GM23248 (cell line): ENCODE measurements around the gene IRX1. TPM values are rescaled to one million over a fixed set of nuclear protein-coding genes. Genes with fewer than 3 reads are reported as not detected.

Source experiments
- DNase-seq: peaks from one replicate; pipeline ENCODE4 v3.0.0-alpha.2; 2015
- H2AFZ ChIP-seq: fragments of 200-600 bp; sonication (generic); 2 replicates; pipeline ENCODE4 v1.6.1; 2016; ENCODE audit warnings: antibody characterized with exemption
- H3F3A ChIP-seq: fragments of 200-600 bp; sonication (generic); 2 replicates; pipeline ENCODE4 v1.6.1; 2016; ENCODE audit warnings: mild to moderate bottlenecking, antibody characterized with exemption, mixed run types; ENCODE audit not compliant: insufficient read depth
- H3K27ac ChIP-seq: fragments of 200-600 bp; sonication (generic); 2 replicates; pipeline ENCODE4 v1.5.1; 2016; ENCODE audit warnings: mild to moderate bottlenecking
- H3K27me3 ChIP-seq: fragments of 200-600 bp; sonication (generic); replicated peaks from 2 replicates; pipeline ENCODE4 v1.6.1; 2016; ENCODE audit warnings: mild to moderate bottlenecking; ENCODE audit not compliant: insufficient read depth
- H3K36me3 ChIP-seq: fragments of 200-600 bp; sonication (generic); 2 replicates; pipeline ENCODE4 v1.6.1; 2016; ENCODE audit warnings: low read depth, mild to moderate bottlenecking
- H3K4me1 ChIP-seq: fragments of 200-600 bp; sonication (generic); 2 replicates; pipeline ENCODE4 v1.6.1; 2016; ENCODE audit warnings: mild to moderate bottlenecking; ENCODE audit not compliant: insufficient read depth
- H3K4me2 ChIP-seq: fragments of 200-600 bp; sonication (generic); one replicate; pipeline ENCODE4 v1.6.1; 2016; ENCODE audit warnings: mild to moderate bottlenecking; ENCODE audit not compliant: unreplicated experiment
- H3K4me3 ChIP-seq: fragments of 200-600 bp; sonication (generic); 2 replicates; pipeline ENCODE4 v1.5.1; 2016; ENCODE audit warnings: mild to moderate bottlenecking
- H3K79me2 ChIP-seq: fragments of 200-600 bp; sonication (generic); 2 replicates; pipeline ENCODE4 v1.6.1; 2016; ENCODE audit warnings: mild to moderate bottlenecking; ENCODE audit not compliant: insufficient read depth
- H3K9ac ChIP-seq: fragments of 200-600 bp; sonication (generic); 2 replicates; pipeline ENCODE4 v1.6.1; 2016; ENCODE audit warnings: mild to moderate bottlenecking
- H3K9me2 ChIP-seq: fragments of 200-600 bp; sonication (generic); 2 replicates; pipeline ENCODE4 v1.6.1; 2016; ENCODE audit warnings: mixed run types, mild to moderate bottlenecking, moderate library complexity; ENCODE audit not compliant: insufficient read depth
- H3K9me3 ChIP-seq: fragments of 200-600 bp; sonication (generic); one replicate; pipeline ENCODE4 v1.6.1; 2017; ENCODE audit warnings: low read depth
- H4K20me1 ChIP-seq: fragments of 200-600 bp; sonication (generic); 2 replicates; pipeline ENCODE4 v1.6.0; 2016; ENCODE audit not compliant: insufficient read depth
- EZH2 ChIP-seq: fragments of 200-600 bp; sonication (generic); IDR thresholded peaks from 2 replicates; pipeline ENCODE4 v1.6.1; 2018; ENCODE audit warnings: antibody characterized with exemption, mild to moderate bottlenecking; ENCODE audit not compliant: insufficient read depth, poor library complexity, severe bottlenecking
- EZH2phosphoT487 ChIP-seq: fragments of 200-600 bp; sonication (generic); IDR thresholded peaks from 2 replicates; pipeline ENCODE4 v1.6.1; 2018; ENCODE audit warnings: antibody characterized with exemption, moderate library complexity, mild to moderate bottlenecking, low read depth; ENCODE audit not compliant: insufficient read depth
- WGBS, 2 experiments: methylation state at CpG; one replicate each; pipeline ENCODE4 v1.1.6; 2015 to 2017; ENCODE audit warnings: low lambda C conversion rate in 2 of 2, low coverage in 1 of 2; ENCODE audit errors: missing lambda C conversion rate in 2 of 2; 5-methylcytosine and 5-hydroxymethylcytosine counted together
- in situ Hi-C: fragments of 300-500 bp; cut with MboI; formaldehyde crosslinking; loops from 2 replicates; pipeline ENCODE4 v1.15.0; 2020
- polyA plus RNA-seq: library from polyadenylated mRNA; unstranded; fragments of >200 nt; fragmentation: Nextera tagmentation; extraction: Ambion mirVana; gene quantifications from 2 replicates; pipeline ENCODE4 v1.2.1, GENCODE V29; 2016
- total RNA-seq: library from RNA; depleted of rRNA; stranded (reverse); fragments of >200 nt; shearing (Covaris generic); gene quantifications from 2 replicates; pipeline ENCODE4 v1.2.3, GENCODE V29; 2014

The IRX1 gene
- total and polyA plus RNA-seq, 2 experiments from 2014 or later = 1.3 to 25.9 TPM

GRCh38 chr5:3605298-3606010 lies 9.8 kb downstream of the IRX1 start:
- Histone ChIP-seq H3K27me3 (no peaks in the 10 kb centered on the region), H3K79me2 (peaks cover 84% of the 10 kb centered on the region)
- in situ Hi-C loops = loop anchor here (25.0 kb wide), 1 partner anchor 1843 kb away; no protein-coding TSS in a partner anchor

GRCh38 chr5:3606121-3606831 lies 10.6 kb downstream of the IRX1 start:
- peak overlapping the region; percentile 63 for H3K9ac ChIP-seq
- peaks cover 9% of the 10 kb centered on the region for H3F3A ChIP-seq
- no peaks in the 10 kb centered on the region for H4K20me1 ChIP-seq
- H3K27me3 ChIP-seq = no peaks in the 10 kb centered on the region
- TF ChIP-seq EZH2phosphoT487 (no peak), EZH2 (no peak)
- peak overlapping the region; percentile 67 for H2AFZ ChIP-seq
- H3K4me1 ChIP-seq = peaks cover 44% of the 10 kb centered on the region
- no peaks in the 10 kb centered on the region for H3K36me3 ChIP-seq
- WGBS, 2 experiments = 11 to 17% methylated on average over 34 to 47 of the region's 50 CpGs
- peaks cover 76% of the 10 kb centered on the region for H3K79me2 ChIP-seq
- DNase-seq = peak; percentile 56
- H3K9me3 ChIP-seq = no peaks in the 10 kb centered on the region
- H3K4me3 ChIP-seq = peak overlapping the region; percentile 58
- no peaks in the 10 kb centered on the region for H3K9me2 ChIP-seq
- in situ Hi-C loops = loop anchor here (25.0 kb wide), 1 partner anchor 1844 kb away; no protein-coding TSS in a partner anchor
- H3K27ac ChIP-seq = peak overlapping the region; percentile 5; the same call in 1 of the 2 replicates
- peak overlapping the region; percentile 62 for H3K4me2 ChIP-seq

More at GRCh38 chr5:3605298-3606010, 9.8 kb downstream of the IRX1 start:
- H3K9me3 ChIP-seq = no peaks in the 10 kb centered on the region
- no peaks in the 10 kb centered on the region for H4K20me1 ChIP-seq
- peak overlapping the region; percentile 63 for H3K9ac ChIP-seq
- H3K4me1 ChIP-seq = peaks cover 40% of the 10 kb centered on the region
- H2AFZ ChIP-seq = peak overlapping the region; percentile 67; the same call in 1 of the 2 replicates
- peak; percentile 44 for DNase-seq
- 0 out of 2 replicates have a peak overlapping the region, but pooled peaks have one; percentile 58 for H3K4me3 ChIP-seq
- peak overlapping the region; percentile 62 for H3K4me2 ChIP-seq
- WGBS, 2 experiments = 56 to 60% methylated on average over 24 to 32 of the region's 32 CpGs
- peaks cover 4% of the 10 kb centered on the region; the same call in 1 of the 2 replicates for H3F3A ChIP-seq
- TF ChIP-seq EZH2phosphoT487 = no peak
- no peak for TF ChIP-seq EZH2
- H3K27ac ChIP-seq = peak overlapping the region; percentile 5; the same call in 1 of the 2 replicates
- H3K9me2 ChIP-seq = no peaks in the 10 kb centered on the region
- H3K36me3 ChIP-seq = no peaks in the 10 kb centered on the region

- Histone ChIP-seq H3K27ac (no peak overlapping the region), H3K36me3 (no peaks in the 10 kb centered on the region), H3K4me1 (peaks cover 53% of the 10 kb centered on the region), H2AFZ (no peak overlapping the region), H3K9ac (no peak overlapping the region), H3K4me3 (no peak overlapping the region), H3F3A (peaks cover 23% of the 10 kb centered on the region), H3K9me2 (no peaks in the 10 kb centered on the region), H3K79me2 (peaks cover 62% of the 10 kb centered on the region), H4K20me1 (no peaks in the 10 kb centered on the region), H3K9me3 (no peaks in the 10 kb centered on the region), H3K27me3 (no peaks in the 10 kb centered on the region), H3K4me2 (no peak overlapping the region)
- WGBS, 2 experiments = 89 to 94% methylated on average over 11 of the region's 11 CpGs
- DNase-seq = no peak
- TF ChIP-seq EZH2phosphoT487 (no peak), EZH2 (no peak)
- in situ Hi-C loops = loop anchor here (25.0 kb wide), 1 partner anchor 1845 kb away; no protein-coding TSS in a partner anchor
Measured at GRCh38 chr5:3607541-3608181, 12.0 kb downstream of the IRX1 start.

- 89 to 90% methylated on average over 18 of the region's 18 CpGs for WGBS, 2 experiments
- H3F3A ChIP-seq = peaks cover 29% of the 10 kb centered on the region
- peaks cover 54% of the 10 kb centered on the region for H3K4me1 ChIP-seq
- no peaks in the 10 kb centered on the region for H4K20me1 ChIP-seq
- no peak overlapping the region for H3K4me3 ChIP-seq
- peaks cover 46% of the 10 kb centered on the region for H3K79me2 ChIP-seq
- TF ChIP-seq EZH2phosphoT487 (no peak), EZH2 (no peak)
- H3K9me2 ChIP-seq = no peaks in the 10 kb centered on the region
- no peak overlapping the region for H3K27ac ChIP-seq
- H3K36me3 ChIP-seq = no peaks in the 10 kb centered on the region
- H3K4me2 ChIP-seq = no peak overlapping the region
- no peak for DNase-seq
- in situ Hi-C loops = loop anchor here (25.0 kb wide), 1 partner anchor 1847 kb away; no protein-coding TSS in a partner anchor
- no peak overlapping the region for H3K9ac ChIP-seq
- no peak overlapping the region for H2AFZ ChIP-seq
- H3K9me3 ChIP-seq = no peaks in the 10 kb centered on the region
- no peaks in the 10 kb centered on the region for H3K27me3 ChIP-seq
Measured at GRCh38 chr5:3609120-3609681, 13.6 kb downstream of the IRX1 start.
